HS-5 (cell line): ENCODE measurements around the gene ATG13.

Experiments
- DNase-seq: peaks from one replicate; pipeline ENCODE4 v3.0.0-alpha.2; 2012; ENCODE audit warnings: low read depth

Gene ATG13

DNA sequence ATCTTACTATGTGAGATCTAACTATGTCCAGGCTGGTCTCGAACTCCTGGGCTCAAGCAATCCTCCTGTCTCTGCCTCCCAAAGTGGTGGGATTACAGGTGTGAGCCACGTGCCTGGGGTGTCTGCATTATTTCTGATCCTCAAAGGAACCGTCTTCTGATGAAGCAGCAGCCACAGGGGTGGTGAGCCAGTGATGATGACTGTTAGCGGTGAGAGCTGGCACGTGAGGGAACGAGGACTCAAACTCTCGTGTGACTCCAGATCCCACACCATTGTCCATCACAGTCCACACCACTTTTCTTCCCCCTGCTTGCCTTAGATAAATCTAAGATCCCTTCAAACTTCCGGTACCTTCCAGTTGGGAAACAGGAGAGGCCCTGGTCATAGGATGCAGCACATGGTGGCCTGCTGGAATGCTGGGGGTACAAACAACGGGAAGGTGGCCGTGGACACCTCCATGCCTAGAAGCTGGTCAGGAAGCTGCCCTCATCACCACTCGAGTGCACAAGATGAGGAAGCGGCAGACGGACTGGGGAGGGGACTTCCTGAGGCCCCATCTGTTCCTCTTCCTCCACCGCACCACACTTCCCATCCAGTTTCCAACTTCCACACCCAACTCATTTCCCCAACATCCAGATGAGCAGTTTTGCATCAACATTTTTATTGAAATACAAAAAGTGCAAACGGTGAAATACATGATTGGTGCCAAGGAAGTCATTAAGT lies 59.2 kb downstream of the ATG13 start:
- DNase-seq: no peak

DNA sequence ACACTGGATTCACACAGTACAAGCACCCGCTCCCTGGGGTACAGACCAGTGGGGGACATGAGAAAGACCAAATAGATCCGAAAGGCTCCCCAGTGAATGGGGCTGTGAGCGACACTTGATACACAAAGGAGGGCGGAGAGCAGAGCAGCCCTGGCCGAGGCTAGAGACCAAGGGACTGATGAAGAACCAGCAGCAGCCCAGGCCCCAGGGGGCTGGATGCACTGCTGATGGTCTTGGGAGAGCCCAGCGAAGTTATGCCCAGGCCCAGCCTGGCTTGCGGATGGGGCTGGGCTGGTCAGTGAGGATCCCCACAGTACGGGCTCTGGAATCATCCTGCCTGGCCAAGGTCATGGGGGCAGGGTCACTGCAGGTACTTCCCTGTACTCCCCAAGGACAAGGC lies 59.8 kb downstream of the ATG13 start:
- no peak for DNase-seq

DNA sequence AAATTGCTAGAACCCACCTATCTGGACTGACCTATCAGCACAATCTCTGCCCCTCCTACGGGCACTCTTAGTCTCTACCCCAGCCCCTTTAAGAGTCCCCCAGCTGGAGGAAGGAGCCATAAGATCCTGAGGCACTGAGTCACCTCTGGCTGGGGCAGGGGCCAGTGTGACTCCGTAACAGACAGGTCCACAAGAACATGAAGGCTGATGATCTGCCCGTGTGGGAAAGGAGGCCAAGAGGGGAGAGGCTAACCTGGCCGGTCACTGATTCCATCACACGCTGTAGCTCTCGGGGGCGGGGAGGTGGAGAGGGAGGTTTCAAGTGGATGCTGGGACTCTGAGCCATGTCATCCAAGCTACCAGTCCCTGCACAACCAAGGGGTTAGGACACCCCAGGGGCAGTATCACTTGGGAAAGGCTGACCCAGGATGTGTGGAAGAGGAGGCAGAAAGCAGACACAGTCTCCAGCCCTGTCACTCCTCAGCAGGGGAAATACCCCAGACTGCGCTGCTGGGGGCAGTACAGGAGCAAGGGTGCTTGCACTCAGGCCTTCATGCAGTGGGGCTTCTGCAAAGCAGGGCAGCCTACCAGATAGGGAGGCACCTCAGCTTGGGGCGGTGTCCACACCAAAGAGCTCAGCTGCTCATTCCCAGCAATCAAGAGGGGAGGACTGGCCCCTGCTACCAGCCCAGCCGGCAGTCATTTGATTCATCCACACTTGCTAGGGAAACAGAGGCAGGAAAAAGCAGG lies 60.8 kb downstream of the ATG13 start:
- DNase-seq: no peak

DNA sequence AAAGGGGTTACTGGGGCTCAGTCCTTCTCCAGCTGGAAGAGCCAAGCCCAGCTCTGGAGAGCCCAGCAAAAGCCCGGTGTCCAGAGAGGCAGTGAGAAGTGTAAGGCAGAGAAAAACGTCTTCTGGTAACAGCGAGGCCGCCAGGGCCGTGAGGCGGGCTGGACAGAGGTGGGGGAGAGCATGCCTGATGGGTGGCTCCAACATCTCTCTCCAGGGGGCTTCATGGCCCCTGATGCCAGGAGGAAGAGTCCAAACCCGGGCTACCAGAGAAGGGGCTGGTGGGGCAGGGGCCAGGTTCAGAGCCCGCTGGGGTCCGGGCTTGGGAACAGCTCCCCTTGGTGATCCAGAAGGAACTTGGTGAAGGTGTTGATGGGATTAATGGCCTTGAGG lies 61.4 kb downstream of the ATG13 start:
- DNase-seq: no peak

DNA sequence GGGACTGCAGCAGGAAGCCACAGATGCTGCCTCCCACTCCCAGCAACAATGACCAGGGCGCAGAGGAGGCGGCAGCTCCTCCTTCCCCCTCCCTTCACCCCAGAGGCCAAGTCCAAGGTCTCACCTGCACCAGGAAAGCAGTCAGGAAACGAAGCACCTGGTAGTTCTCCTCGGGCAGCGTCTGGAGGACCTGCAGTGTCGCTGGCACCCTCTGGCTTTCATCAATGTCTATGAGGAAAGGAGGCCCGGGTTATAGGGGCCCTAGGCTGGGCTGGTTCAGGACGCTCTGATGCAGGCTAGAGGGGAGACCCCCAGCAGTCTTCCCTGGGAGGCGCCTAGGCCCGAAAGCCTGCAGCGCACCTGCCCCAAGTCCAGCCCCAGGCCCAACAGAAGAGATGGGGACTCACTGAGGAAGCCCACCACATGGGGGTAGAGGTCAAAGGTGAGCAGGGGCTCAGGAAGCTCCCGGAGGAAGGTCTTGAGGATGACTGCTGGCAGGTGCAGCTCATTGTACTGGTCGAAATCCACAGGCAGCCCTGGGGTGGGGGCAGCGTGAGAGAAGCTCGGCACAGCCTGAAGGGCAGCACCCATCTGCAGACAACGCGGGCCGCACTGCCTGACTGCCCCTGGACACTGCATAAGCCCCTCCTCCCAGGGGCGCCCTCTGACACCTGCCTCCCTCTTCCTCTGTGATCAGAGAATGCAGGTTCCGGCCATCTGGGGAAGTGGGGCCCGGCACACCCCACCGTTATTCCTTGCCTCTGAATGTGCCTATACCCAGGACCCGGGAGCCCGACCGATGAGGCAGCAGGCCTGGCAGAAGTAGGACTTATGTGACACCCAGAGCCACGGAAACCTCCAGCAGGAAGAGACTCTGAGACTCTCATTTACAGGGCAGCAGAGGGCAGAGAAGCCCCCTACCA lies 62.1 kb downstream of the ATG13 start:
- DNase-seq: no peak

DNA sequence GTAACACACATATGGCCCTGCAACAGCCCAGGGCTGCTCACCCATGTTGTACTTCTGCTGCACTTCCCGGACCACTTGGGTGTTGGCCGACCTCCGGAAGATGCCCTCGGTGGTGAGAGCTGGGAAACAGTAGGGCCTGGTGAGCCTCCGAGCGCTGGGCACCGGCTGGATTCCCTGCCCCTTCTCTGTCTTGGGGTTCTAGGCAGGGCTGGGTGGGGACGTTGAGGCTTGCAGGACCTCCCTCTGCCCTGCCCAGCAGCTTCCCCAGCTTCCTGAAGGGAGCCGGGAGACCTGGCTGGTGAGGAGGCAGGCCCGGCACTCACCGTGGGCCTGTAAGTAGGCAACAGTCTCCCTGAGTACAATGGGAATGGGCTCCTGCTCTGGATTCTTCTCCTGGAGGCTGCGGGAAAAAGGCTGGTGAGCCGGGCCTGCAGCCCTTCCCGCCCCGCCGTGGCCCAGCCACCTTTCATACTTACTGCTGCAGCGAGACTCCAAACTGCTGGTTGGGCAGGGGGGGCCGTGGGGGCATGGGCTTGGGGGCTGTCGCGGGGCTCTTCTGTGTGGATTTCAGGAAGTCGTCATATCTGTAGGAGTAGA lies 62.9 kb downstream of the ATG13 start:
- no peak for DNase-seq

DNA sequence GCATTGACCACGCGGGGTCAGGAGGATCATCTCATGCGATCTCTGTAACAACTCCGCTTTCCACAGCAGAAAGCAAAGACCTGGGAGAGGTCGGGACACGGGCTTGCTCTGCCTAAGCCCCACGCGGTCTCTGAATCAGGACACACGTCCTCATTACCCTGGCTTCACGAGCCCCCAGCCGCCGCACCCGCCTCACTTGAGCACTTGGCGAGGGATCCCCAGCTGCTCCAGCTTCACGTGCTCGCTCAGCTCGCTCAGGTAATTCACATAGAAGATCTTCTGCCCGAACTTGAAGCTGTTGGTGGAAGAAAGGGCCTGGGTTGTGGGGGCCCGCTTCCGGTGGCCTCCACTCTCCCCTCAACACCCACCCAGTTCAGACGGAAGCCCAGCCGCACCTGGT lies 63.5 kb downstream of the ATG13 start:
- DNase-seq: no peak

DNA sequence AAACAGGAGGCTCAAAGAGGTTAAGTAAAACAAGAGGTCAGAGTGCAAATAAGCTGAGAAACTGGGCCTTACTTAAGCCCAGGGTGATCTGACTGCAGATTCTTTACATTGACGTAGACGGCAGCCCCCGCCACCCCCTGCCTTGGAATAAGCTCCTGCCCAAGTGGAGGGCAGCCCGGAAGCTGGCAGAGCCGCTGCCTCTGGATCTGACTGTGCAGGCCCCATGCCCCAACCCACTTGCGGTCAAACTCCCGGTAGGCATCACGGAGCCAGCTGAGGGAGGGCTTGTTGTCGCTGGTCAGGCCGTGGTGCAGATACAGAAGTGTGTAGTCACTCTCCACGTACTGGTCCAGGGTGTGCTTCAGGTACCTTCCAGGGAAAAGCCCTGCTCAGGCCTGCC lies 64.5 kb downstream of the ATG13 start:
- no peak for DNase-seq

DNA sequence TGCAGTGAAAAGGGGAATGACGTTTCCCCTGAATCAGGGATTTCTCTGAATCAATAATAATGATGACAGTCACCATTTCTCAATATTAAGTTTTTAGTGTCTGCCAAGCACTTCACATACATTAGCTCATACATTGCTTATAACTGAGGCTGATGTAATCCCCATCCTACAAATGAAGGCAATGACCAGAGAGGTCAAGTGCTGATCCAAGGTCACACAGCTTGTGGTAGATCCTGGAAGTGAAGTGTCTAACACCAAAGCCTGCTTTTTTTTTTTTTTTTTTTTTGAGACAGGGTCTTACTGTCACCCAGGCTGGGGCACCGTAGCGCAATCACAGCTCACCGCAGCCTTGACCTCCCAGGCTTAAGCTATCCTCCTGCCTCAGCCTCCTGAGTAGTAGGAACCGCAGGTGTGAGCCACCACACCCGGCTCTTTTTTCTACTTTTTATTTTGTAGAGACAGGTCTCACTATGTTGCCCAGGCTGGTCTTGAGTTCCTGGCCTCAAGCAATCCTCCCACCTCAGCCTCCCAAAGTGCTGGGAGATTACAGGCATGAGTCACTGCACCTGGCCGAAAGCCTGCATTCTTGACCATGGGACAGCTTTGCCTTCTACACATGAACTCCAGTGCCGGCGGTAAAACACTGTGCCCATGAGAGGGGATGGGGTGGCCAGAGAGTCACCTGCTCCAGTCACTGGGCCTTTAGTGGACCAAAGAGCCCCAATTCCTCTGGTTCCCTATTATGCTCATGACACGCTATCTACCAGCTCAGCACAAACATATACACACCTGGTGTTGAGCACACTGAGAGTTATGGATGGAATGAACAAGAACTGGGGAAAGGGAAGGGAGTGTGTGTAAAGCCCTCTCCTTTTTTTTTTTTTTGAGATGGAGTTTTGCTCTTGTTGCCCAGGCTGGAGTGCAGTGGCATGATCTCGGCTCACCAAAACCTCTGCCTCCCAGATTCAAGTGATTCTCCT lies 65.7 kb downstream of the ATG13 start:
- DNase-seq: no peak

DNA sequence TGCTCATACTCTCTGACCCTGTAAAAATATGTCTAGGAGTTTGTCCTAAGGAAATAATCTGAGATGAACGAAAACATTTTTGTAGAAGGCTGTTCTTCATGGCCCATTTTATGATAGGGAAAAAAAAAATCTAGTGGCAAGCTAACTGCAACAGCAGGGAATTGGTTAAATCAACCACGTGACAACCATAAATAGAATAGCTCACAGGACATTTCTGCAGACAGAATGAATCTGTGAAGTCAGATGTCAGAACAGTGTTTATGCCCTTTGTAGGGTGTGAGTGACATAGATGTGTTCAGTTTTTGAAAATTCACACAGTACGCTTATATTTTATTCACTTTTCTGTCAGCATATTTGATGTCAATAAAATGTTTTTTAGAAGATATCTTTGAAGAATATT lies 67.0 kb downstream of the ATG13 start:
- DNase-seq: no peak

DNA sequence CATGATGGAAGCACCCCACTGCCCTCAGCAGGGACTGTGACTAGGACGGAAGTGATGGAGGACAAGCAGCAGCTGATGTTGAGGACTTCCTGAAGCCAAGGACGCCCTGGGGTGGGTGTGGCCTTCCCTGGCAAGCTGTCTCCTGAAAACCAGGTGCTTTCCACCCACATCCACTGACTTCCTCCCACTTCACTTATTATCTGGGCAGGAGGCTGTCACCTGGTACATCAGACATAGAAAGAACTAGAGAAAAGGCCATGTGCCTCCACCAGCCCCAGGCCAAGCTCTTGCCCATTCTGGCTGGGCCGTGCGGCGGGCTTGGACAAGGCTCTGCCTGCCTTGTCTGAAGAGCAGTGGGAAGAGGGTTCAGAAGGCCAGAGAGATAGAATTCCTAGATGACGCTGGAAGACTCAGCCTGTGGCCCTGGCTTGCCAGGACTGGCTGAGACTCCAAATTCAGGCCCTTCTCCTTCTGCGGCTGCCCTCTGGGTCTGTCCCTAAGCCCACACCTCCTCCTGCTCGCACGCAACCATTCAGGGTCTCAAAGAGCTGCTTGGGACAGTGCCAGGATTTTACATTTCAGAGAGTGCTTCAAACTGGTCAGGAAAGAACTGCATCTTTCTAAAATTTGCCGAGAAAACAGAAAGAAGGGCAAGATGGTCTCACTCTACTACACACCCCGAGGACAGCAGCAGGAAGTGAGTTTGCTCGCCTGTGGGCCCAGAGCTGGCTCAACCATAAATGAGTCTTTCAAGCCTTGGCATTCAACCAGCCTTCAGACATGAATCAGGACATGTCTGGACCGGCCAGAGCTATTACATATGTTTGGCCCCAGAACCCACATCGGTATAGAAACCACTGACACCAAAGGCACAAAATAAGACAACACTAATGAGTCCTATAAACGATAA lies 69.8 kb downstream of the ATG13 start:
- no peak for DNase-seq

DNA sequence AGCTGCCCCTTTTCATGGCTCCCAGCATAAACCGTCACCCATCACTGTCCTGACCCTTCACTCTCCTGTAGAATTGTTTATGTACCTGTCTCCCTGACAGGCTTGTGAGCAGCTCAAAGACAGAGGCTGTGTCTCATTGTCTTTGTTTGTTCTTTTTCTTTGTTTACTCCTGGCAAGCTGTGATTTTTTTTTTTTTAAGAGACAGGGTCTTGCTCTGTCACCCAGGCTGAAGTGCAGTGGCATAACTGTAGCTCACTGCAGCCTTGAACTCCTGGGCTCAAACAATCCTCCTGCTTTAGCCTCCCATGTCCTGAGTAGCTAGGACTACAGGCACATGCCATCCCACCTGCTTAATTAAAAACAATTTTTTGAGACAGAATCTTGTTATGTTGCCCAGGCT lies 73.3 kb downstream of the ATG13 start:
- no peak for DNase-seq

DNA sequence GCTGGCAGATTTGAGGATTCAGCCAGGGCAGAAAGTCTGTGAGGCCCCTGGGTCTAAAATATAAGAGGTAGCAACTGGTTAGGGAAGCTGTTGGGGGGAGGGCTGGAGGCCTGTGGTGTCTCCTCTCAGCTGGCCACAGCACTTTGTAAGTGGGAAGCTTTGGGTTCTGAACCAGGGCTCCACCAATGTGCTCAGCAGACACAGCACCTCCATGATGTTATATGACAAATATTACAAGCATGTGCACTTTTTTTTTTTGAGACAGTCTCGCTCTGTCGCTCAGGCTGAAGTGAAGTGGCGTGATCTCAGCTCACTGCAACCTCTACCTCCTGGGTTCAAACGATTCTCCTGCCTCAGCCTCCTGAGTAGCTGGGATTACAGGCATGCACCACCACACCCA lies 75.1 kb downstream of the ATG13 start:
- DNase-seq: no peak

DNA sequence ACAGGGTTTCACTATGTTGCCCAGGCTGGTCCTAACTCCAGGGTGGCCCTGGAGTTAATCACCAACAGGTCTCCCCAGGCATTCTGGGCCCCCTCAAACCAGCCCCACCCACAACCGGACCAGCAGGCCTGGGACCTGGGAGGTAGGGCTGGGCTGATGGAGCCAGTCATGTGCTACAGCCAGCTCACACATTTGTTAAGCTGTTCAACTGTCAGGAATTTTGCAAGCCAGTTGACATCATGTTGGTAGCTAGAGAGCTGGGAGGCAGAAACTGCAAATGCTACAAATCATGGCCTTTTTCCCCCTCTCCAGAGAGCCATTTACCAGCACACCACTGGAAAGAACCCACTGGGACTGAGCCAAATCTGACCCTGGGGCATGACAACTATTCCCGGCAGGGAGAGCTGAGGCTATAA lies 76.3 kb downstream of the ATG13 start:
- DNase-seq: no peak

DNA sequence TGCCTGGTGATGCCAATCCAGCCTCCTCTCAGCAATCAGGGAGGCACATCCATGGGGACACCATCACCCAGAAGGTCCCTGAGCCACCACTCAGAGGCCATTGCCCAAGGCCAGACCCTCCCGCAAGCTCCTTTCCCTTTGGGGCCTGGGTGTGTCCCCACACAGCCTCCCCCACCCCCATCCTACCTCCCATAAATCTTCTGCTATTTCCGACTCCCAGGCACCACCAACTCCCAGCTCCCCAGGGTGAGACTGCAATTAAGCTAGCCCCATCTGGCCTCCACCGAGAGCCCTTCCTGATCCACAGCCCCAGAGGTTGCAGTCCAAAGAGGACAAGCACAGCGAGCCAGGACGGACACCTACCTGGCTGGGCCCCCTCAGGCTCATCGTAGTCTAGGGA lies 76.7 kb downstream of the ATG13 start:
- no peak for DNase-seq

DNA sequence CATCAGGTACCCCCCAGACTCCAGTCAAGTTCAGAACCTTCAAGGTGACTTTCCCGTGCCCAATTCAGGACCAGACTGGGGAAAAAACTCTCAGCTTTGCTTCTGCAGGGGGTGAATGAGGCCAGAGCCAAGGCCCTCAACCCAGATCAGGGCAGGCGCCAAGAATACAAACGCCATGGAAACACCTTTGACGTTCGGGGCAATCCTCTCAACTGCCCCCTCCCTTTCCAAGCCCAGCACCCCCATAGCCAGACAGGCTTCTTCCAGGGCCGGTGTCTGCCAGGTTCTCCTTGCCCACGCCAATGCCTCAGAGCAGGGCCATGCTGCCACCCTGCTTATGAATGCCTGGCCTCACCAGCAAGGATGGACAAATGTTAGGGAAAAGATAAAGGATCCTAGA lies 77.3 kb downstream of the ATG13 start:
- no peak for DNase-seq

DNA sequence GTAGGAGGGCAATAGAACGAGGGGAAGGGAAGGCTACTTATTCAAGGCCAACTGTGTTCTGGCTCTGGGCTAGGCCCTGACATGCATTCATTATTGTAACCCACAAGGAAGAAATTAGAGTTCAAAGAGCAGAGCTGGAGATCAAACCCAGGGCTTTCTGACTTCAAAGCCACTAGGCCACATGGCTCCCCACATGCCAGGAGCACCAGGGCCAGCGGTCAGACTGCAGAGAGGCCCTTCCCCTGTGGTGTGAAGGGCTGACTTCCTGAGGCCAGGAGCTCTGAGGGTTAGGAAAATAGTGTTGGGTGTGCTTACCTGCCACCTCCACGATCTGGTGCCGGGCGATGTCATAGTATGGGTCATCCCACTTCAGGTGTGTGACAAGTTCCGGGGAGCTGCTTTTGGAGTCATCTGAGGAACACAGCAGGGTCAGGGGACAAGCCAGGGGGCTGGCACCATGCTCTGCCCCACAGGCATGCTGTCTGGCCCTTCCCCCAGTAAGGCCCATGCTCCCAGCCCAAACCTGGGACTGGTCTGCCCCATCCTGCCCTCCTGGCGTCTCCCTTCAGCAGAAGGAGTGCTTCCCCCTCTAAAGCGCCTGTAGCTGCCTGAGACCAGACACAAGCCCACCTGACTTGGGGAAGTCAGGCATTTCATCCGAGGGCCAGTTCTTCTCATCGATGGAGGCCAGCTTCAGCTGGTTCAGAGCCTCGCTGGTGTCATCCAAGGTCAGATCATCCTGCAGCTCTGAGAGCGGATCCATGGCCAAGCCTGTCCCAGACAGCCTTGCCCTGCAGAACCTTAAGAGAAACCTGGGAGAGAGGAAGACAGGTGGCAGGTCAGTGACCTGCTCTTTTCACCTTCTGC lies 78.2 kb downstream of the ATG13 start:
- DNase-seq: no peak

DNA sequence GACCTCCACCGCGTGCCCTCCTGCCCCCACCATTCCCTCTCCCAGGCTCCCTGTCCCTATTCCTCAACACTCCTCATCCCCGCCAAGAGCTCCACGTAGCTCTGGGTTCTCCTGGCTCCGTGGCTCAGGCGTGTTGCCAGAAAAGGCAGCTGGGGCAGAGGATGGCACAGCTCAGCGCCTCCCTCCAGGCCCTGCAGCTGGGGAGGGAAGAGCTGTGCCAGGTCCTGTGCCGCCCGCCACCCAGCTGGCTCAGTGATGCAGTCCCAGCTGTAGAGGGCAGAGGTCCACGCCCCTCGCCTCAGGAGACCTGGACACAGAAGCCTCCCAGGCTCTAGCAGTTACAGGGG lies 78.8 kb downstream of the ATG13 start:
- no peak for DNase-seq

DNA sequence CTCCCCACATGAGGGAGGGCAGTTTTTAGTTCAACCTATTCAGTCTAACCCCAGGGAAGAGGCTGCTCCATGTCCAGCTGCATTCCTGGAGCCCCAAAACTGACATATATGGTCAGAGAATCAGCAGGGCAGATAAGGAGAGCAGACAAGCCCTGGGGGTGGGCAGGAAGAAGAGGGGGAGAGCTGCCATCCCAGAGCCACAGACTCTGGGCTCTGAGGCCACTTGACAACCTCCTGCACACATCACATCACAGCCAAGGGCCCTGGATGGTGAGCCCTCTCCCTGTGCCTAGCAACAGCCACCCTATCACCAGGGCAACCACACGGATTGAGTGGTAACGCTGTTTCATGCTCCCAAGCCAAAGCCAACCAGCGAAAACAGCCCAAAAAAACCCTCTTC lies 80.0 kb downstream of the ATG13 start:
- DNase-seq: no peak
